HG03520 (cell line): ENCODE results near the gene GNAS-AS1.

Source experiments
- ATAC-seq: cut with Tn5 transposase; IDR thresholded peaks from one replicate; pipeline ENCODE4 v1.9.1; 2021; ENCODE audit warnings: mild to moderate bottlenecking, moderate library complexity; ENCODE audit not compliant: unreplicated experiment

GNAS-AS1 gene

GRCh38 chr20:58850693-58851174 lies at the start of gene GNAS-AS1:
TSS of gene GNAS-AS1 (minus strand) at chr20:58850902.
- peak; percentile 86 for ATAC-seq

GRCh38 chr20:58900397-58900796 lies 49.7 kb upstream of the GNAS-AS1 start:
- ATAC-seq = no peak

DNA sequence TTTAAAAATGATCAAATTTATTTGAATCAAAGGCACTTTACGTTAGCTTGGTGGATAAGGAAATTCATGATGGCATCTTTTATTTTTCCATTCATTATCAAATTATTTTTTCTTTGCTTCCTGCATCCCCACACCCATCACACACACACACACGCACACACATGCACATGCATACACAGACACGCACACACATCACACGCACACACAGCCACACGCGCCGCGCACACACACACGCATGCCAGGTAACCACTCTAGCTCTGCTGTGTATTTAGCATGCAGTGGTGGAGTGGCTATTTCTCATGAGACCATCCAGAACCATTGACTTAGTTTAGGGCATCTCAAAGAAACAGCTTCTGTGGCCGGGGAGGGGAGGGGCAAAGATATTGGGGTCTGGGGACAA lies 48.8 kb upstream of the GNAS-AS1 start:
- ATAC-seq = no peak

DNA sequence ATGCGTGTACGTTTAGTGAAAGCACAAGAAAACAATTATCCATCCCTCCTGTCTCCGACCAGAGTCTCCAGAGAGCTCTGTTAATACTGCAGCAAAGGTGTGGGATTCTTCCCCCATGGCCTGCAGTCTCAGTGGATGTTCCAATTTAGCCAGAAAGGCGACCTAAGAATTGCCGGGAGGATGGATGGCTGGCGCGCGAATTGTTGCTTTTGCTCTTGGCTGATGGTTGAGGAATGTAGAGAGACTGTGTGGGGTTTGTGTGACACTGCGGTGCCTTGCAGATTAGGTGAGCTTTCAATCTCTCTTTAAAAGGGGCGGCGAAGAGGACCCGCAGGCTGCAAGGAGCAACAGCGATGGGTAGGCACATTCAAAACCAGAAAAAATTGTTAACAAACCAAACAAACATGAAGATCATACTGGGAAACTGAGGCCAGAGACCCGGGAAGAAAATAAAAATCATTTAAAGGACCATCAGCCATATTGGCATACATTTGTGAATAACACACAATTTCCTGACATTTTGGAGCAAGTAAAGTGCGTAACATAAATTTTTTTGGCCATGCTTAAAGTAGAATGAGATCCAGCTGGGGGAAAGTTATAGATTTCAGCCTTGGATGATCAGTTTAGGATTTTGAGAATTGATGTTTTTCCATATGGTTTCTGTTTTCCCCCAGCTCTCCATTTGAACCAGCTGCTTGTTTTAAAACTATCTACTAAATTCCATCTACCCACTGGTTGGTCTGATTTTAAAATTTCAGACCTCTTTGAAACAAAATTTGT lies 48.1 kb upstream of the GNAS-AS1 start:
- no peak for ATAC-seq

- ATAC-seq = no peak
These were observed 46.8 kb upstream of the GNAS-AS1 start for GRCh38 chr20:58897488-58897887.

- no peak for ATAC-seq
These were observed 46.1 kb upstream of the GNAS-AS1 start for GRCh38 chr20:58896820-58897219.

DNA sequence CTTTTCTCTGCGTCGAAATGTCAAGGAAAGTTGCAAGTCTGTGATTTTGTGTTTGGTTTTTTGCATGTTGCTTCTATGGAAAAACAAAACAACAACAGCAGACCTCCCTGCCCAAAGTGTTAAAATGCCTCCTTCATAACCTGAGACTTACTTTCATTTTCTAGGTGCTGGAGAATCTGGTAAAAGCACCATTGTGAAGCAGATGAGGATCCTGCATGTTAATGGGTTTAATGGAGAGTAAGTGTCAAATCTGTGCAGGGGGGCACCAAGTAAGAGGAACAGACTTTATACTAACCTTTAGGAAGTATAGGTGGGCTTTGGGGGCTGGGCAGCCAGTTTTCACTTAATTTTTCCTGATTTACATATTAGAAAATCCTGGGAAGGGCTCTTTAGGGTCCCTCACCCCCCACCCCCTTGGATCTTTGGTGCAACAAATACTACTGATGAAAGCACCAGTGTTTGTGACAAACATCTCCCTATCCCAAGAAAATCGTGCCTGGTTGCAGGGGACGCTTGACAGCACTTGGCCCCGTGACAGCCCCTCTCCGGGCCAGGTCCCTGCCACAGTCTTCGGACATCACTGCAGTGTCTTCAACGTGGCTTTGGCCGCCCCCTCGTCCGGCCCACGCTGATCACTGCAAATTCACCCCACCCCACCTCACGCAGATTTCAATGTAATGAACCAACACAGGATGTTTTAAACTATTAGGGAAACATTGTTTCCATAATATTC lies 44.9 kb upstream of the GNAS-AS1 start:
- ATAC-seq = no peak

GRCh38 chr20:58894652-58895447 lies 44.1 kb upstream of the GNAS-AS1 start:
- no peak for ATAC-seq

- no peak for ATAC-seq
These were observed 42.8 kb upstream of the GNAS-AS1 start for GRCh38 chr20:58893355-58894120.

DNA sequence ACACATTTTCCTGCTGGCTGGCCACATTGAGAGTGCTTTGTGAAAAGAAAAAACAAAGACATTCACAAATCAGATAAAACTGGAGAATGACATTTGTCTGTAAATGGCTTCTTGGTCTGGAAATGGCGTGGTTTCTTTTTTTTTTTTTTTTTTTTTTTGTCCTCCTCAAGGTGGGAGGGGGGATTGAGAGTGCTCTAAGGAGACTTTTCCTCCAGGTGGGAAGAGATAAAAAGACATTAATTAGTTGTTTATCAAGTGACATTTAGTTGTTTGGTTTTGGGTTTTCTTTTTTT lies 42.2 kb upstream of the GNAS-AS1 start:
- no peak for ATAC-seq

GRCh38 chr20:58892141-58892931 lies 41.6 kb upstream of the GNAS-AS1 start:
- peak; percentile 7 for ATAC-seq

DNA sequence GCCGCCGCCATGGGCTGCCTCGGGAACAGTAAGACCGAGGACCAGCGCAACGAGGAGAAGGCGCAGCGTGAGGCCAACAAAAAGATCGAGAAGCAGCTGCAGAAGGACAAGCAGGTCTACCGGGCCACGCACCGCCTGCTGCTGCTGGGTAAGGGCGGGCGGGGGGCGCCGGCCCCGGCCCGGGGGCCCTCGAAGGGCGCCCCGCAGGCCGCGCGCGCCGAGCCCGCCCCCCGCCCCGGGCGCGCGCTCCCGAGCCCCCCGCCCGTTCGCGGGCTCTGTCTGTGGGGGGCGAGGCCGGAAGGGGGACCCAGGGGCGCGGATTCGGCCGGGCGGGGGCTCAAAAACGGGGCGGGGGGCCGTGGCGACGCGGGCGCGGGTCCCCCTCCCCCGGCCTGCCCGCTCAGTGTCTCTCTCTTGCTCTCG lies 41.0 kb upstream of the GNAS-AS1 start:
- ATAC-seq = peak; percentile 0

DNA sequence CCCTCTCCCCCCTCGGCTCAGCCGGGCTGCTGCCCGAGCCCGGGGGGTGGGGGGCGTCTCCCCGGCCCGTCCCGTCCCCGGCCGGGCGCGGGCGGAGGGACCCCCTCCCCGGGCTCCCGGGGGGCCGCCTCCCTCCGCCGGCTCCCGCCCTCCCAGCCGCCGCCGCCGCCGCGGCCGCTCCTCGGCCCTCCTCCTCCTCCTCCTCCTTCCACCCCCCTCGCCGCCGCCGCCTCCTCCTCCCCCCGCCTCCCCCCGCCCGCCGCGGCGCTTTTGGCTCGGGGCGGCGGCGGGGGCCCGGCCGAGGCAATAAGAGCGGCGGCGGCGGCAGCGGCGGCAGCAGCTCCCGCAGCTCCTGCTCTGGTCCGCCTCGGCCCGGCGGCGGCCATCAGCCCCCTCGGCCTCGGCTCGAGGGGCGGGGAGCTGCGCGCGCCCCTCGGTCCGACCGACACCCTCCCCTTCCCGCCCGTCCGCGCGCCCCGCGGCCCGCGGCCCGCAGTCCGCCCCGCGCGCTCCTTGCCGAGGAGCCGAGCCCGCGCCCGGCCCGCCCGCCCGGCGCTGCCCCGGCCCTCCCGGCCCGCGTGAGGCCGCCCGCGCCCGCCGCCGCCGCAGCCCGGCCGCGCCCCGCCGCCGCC lies 40.5 kb upstream of the GNAS-AS1 start:
- peak; percentile 23 for ATAC-seq

DNA sequence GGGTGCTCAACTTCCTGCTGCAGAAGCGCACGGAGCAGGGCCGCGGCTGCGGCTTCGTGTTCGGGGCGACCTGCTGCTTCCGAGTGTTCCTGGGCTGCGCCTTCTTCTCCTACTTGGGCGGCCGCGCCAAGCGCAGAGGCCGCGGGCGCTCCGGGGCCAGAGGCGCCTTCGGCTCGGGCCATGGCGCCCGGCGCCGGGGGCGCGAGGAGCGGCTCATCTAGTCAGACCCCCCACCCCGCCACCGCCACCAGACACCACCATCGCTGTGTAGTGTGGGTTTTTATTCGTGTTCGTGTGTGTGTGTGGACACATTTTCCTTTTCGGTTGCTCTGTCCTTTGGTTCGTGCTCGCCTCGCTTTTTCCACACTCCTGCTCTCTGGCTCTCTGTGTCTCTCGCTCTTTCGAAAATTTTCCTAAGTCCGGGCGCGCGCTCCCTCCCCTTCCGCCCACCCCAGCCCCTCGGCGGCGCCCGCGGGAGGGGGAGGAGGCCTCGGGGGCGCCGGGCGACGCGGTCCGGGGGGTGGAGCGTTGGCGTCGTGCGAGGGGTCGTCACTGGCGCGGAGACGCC lies 39.9 kb upstream of the GNAS-AS1 start:
- peak; percentile 12 for ATAC-seq

- ATAC-seq = peak; percentile 1
These were observed 39.3 kb upstream of the GNAS-AS1 start for GRCh38 chr20:58889798-58890517.

- ATAC-seq = no peak
These were observed 38.6 kb upstream of the GNAS-AS1 start for GRCh38 chr20:58889334-58889760.

DNA sequence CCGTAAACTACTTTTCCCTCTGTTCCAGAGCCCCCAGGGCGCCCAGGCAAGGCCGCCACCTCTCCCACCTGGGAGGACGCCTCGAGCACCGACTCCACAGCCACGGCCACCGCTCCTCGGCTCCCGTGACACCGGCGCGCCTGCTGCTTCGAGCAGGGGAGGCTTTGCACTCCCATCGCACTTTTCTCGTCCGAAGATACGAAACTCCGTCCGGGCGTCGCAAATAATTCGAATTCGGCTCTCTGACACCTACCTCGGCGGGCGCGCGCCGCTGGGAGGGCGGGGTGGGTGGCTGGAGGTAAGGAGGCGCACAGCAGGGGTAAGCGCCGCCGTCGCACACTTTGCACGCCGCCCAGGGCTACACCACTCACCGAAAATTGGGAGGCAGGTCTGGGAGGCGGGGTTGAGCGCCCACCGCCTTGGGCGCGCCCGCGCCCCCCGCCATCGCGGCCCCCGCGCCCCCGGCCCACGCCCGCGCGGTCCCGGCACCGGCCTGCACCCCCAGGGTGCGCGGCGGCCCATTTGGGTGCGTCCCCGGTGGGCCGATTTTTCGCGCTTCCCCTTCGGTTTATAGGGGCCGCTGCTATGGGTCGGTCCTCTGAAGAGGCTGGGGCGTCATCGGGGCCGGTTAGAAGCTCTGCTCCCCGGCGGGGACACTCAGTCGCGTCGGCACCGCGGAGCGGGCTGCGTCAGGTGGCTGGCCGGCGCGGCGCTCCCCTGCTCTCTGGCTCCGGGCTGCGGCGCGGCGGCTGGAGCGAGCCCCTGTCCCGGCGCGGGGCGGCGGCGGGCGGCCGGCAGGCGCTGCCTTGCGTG lies 38.0 kb upstream of the GNAS-AS1 start:
- peak; percentile 39 for ATAC-seq

GRCh38 chr20:58888103-58888502 lies 37.4 kb upstream of the GNAS-AS1 start:
- ATAC-seq = no peak
